NCI-H774 (cell line): ENCODE results near the gene WNT8B.

ENCODE experiments used
- DNase-seq: peaks from one replicate; lab custom pipeline; 2025; lab: John Stamatoyannopoulos, UW

The WNT8B gene

GRCh38 chr10:100519311-100520051, 56.7 kb downstream of the WNT8B start, which contains the start of gene SEC31B:
TSS of gene SEC31B (minus strand) at chr10:100519861. CDS start at chr10:100516952, 2,909 bp downstream.
- DNase-seq = no peak

- DNase-seq = no peak
Measured at GRCh38 chr10:100520811-100521210, 58.0 kb downstream of the WNT8B start.

GRCh38 chr10:100522107-100522801, 59.4 kb downstream of the WNT8B start:
- no peak for DNase-seq

GRCh38 chr10:100522945-100523344, 60.1 kb downstream of the WNT8B start:
- no peak for DNase-seq

GRCh38 chr10:100524206-100524605, 61.4 kb downstream of the WNT8B start:
- DNase-seq = no peak

- no peak for DNase-seq
Measured at GRCh38 chr10:100524638-100525037, 61.8 kb downstream of the WNT8B start.

- no peak for DNase-seq
Measured at GRCh38 chr10:100528123-100528886, 65.5 kb downstream of the WNT8B start.

- no peak for DNase-seq
Measured at GRCh38 chr10:100528921-100529474, 66.2 kb downstream of the WNT8B start.

- DNase-seq = peak; percentile 46
Measured at GRCh38 chr10:100529475-100530298, 66.9 kb downstream of the WNT8B start, which contains the start of gene NDUFB8. TSS of gene NDUFB8 (minus strand) at chr10:100529871. CDS start at chr10:100529851, 20 bp downstream.

GRCh38 chr10:100531761-100532160, 69.0 kb downstream of the WNT8B start:
- DNase-seq = no peak
